ENCODE results near the gene ATP8A2.

GRCh38 chr13:25417535-25417934 lies 45.8 kb downstream of the ATP8A2 start:
- TF ChIP-seq, protein P1, sequence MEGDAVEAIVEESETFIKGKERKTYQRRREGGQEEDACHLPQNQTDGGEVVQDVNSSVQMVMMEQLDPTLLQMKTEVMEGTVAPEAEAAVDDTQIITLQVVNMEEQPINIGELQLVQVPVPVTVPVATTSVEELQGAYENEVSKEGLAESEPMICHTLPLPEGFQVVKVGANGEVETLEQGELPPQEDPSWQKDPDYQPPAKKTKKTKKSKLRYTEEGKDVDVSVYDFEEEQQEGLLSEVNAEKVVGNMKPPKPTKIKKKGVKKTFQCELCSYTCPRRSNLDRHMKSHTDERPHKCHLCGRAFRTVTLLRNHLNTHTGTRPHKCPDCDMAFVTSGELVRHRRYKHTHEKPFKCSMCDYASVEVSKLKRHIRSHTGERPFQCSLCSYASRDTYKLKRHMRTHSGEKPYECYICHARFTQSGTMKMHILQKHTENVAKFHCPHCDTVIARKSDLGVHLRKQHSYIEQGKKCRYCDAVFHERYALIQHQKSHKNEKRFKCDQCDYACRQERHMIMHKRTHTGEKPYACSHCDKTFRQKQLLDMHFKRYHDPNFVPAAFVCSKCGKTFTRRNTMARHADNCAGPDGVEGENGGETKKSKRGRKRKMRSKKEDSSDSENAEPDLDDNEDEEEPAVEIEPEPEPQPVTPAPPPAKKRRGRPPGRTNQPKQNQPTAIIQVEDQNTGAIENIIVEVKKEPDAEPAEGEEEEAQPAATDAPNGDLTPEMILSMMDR (IDR thresholded peaks at IDR 0.05), result no peak
- TF ChIP-seq POLR2A (IDR thresholded peaks at IDR 0.05; ENCODE audit: low read depth) (no peak), POLR2AphosphoS5 (IDR thresholded peaks at IDR 0.05) (no peak)
